MM.1S (cell line): ENCODE measurements around the gene RASSF9.

Source experiments
- DNase-seq: peaks from one replicate; pipeline ENCODE4 v3.0.0-alpha.2; 2015
- H2AFZ ChIP-seq: fragments of 300-600 bp; sonication (generic); 2 replicates; pipeline ENCODE4 v1.6.0; 2016; ENCODE audit warnings: antibody characterized with exemption, low read length
- H3F3A ChIP-seq: fragments of 300-600 bp; sonication (generic); 2 replicates; pipeline ENCODE4 v1.6.1; 2016; ENCODE audit warnings: mild to moderate bottlenecking, antibody characterized with exemption, low read length, moderate library complexity, mixed read lengths; ENCODE audit not compliant: insufficient read depth
- H3K27ac ChIP-seq: fragments of 300-600 bp; sonication (generic); 2 replicates; pipeline ENCODE4 v1.5.1; 2016; ENCODE audit warnings: mild to moderate bottlenecking, low read length
- H3K27me3 ChIP-seq: fragments of 300-600 bp; sonication (generic); replicated peaks from 2 replicates; pipeline ENCODE4 v1.6.0; 2016; ENCODE audit warnings: low read length; ENCODE audit not compliant: insufficient read depth
- H3K36me3 ChIP-seq: fragments of 300-600 bp; sonication (generic); replicated peaks from 2 replicates; pipeline ENCODE4 v1.6.1; 2016; ENCODE audit warnings: mild to moderate bottlenecking, low read length, mixed read lengths; ENCODE audit not compliant: insufficient read depth
- H3K4me1 ChIP-seq: fragments of 300-600 bp; sonication (generic); 2 replicates; pipeline ENCODE4 v1.6.1; 2016; ENCODE audit warnings: low read length, mixed read lengths
- H3K4me2 ChIP-seq: fragments of 300-600 bp; sonication (generic); 2 replicates; pipeline ENCODE4 v1.6.0; 2016; ENCODE audit warnings: low read depth, low read length
- H3K4me3 ChIP-seq: fragments of 300-600 bp; sonication (generic); 2 replicates; pipeline ENCODE4 v1.5.1; 2016; ENCODE audit warnings: low read length, mixed read lengths
- H3K79me2 ChIP-seq: fragments of 300-600 bp; sonication (generic); 2 replicates; pipeline ENCODE4 v1.6.1; 2016; ENCODE audit warnings: mixed run types, low read length, mixed read lengths
- H3K9ac ChIP-seq: fragments of 300-600 bp; sonication (generic); 2 replicates; pipeline ENCODE4 v1.6.1; 2016; ENCODE audit warnings: low read length, mixed read lengths
- H3K9me2 ChIP-seq: fragments of 300-600 bp; sonication (generic); replicated peaks from 2 replicates; pipeline ENCODE4 v1.6.1; 2016; ENCODE audit warnings: mild to moderate bottlenecking, low read length, mixed read lengths; ENCODE audit not compliant: insufficient read depth
- H3K9me3 ChIP-seq: fragments of 300-600 bp; sonication (generic); replicated peaks from 2 replicates; pipeline ENCODE4 v1.6.1; 2016; ENCODE audit warnings: mild to moderate bottlenecking, low read length, mixed read lengths; ENCODE audit not compliant: insufficient read depth
- H4K20me1 ChIP-seq: fragments of 300-600 bp; sonication (generic); 2 replicates; pipeline ENCODE4 v1.6.1; 2016; ENCODE audit warnings: mild to moderate bottlenecking, low read length, moderate library complexity, mixed read lengths; ENCODE audit not compliant: insufficient read depth
- EZH2 ChIP-seq: fragments of 300-600 bp; sonication (generic); optimal IDR thresholded peaks from 2 replicates; pipeline ENCODE3; 2017; ENCODE audit warnings: low read depth, mild to moderate bottlenecking, antibody characterized with exemption, low read length, mixed read lengths
- EZH2phosphoT487 ChIP-seq: fragments of 300-600 bp; sonication (generic); IDR thresholded peaks from 2 replicates; pipeline ENCODE4 v1.6.1; 2018; ENCODE audit warnings: antibody characterized with exemption, low read length
- TF ChIP-seq, protein P1 (sequence below): fragments of 300-600 bp; sonication (generic); IDR thresholded peaks from 2 replicates; pipeline ENCODE4 v1.5.1; 2016; ENCODE audit warnings: antibody characterized with exemption, low read length, mixed read lengths

The RASSF9 gene

DNA sequence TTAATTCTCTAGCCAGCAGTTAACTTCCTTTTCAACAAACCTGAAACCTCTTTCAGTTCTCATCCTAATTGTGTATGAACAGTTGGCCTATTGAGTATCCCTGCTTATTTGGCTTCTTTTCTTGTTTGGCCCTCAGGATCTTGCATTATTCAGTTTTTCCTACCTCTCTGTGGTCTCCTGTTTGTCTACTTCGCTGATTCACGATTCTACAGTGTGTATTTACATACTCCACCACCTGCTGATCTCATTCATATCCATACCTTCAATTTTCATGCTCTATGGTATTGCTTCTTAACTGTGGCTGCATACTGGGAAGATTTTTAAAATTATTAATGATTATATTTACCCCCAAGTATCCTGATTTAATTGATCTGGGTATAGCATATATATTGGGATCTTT lies 56.4 kb downstream of the RASSF9 start:
- Histone ChIP-seq H3K27ac (no peak overlapping the region), H3K79me2 (no peaks in the 10 kb centered on the region), H3F3A (no peaks in the 10 kb centered on the region), H3K4me1 (no peaks in the 10 kb centered on the region), H3K9me2 (no peaks in the 10 kb centered on the region), H3K4me3 (no peak overlapping the region), H4K20me1 (no peaks in the 10 kb centered on the region), H3K9me3 (no peaks in the 10 kb centered on the region), H3K9ac (no peak overlapping the region), H3K36me3 (no peaks in the 10 kb centered on the region), H3K4me2 (no peak overlapping the region), H3K27me3 (no peaks in the 10 kb centered on the region), H2AFZ (no peak overlapping the region)
- no peak for TF ChIP-seq EZH2
- TF ChIP-seq, protein P1, sequence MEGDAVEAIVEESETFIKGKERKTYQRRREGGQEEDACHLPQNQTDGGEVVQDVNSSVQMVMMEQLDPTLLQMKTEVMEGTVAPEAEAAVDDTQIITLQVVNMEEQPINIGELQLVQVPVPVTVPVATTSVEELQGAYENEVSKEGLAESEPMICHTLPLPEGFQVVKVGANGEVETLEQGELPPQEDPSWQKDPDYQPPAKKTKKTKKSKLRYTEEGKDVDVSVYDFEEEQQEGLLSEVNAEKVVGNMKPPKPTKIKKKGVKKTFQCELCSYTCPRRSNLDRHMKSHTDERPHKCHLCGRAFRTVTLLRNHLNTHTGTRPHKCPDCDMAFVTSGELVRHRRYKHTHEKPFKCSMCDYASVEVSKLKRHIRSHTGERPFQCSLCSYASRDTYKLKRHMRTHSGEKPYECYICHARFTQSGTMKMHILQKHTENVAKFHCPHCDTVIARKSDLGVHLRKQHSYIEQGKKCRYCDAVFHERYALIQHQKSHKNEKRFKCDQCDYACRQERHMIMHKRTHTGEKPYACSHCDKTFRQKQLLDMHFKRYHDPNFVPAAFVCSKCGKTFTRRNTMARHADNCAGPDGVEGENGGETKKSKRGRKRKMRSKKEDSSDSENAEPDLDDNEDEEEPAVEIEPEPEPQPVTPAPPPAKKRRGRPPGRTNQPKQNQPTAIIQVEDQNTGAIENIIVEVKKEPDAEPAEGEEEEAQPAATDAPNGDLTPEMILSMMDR, result no peak
- TF ChIP-seq EZH2phosphoT487, result no peak
- DNase-seq, result no peak

DNA sequence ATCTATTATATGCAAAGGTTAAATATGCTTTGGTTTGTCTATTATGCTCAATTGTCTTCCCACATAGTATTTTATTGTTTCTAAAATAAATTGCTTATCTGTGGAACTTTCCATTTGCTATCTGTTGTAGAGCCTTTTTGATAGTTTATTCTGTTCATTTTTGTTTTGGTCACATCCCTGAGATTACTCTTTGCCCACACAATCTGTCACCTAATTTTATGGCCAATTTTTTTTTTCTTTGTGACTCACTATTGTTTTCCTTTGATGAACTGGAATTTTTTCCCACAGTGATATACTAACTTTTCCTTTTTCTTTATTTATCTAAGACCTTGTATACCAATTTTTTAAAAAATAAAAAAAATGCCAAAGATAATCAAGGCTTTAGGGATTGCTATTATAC lies 61.1 kb downstream of the RASSF9 start:
- Histone ChIP-seq H3K79me2 (no peaks in the 10 kb centered on the region), H3K27me3 (no peaks in the 10 kb centered on the region), H3K36me3 (no peaks in the 10 kb centered on the region), H3F3A (no peaks in the 10 kb centered on the region), H3K9me3 (no peaks in the 10 kb centered on the region), H3K27ac (no peak overlapping the region), H3K9ac (no peak overlapping the region), H3K4me2 (no peak overlapping the region), H2AFZ (no peak overlapping the region), H3K9me2 (no peaks in the 10 kb centered on the region), H4K20me1 (no peaks in the 10 kb centered on the region), H3K4me1 (no peaks in the 10 kb centered on the region), H3K4me3 (no peak overlapping the region)
- no peak for DNase-seq
- TF ChIP-seq EZH2, result no peak
- no peak for TF ChIP-seq EZH2phosphoT487
- TF ChIP-seq, protein P1, result no peak

DNA sequence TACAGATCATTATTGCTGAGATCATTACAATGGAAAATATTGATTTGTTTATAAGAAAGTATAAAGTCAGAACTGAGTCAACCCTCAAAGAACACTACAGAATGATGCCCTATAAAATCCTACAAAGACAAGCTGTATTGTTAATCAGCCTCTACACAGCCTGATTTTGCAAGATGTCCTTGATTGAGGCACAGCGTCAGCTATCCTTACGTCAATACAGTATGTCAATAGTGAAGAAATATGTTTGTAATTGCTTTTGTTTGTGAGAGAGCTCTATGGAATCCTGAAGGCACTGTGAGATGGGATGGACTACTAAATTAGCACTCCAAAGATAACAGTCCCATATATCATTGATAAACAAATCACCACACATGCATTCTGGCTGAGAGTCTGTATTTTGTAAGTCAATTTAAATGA lies 70.7 kb downstream of the RASSF9 start:
- Histone ChIP-seq H3K27ac (no peak overlapping the region), H3K9me3 (no peaks in the 10 kb centered on the region), H3K4me3 (no peak overlapping the region), H3K4me2 (no peak overlapping the region), H3K79me2 (no peaks in the 10 kb centered on the region), H3F3A (no peaks in the 10 kb centered on the region), H3K36me3 (no peaks in the 10 kb centered on the region), H3K9me2 (no peaks in the 10 kb centered on the region), H2AFZ (no peak overlapping the region), H3K9ac (no peak overlapping the region), H3K27me3 (no peaks in the 10 kb centered on the region), H4K20me1 (no peaks in the 10 kb centered on the region), H3K4me1 (no peaks in the 10 kb centered on the region)
- TF ChIP-seq, protein P1, result no peak
- TF ChIP-seq EZH2phosphoT487 (no peak), EZH2 (no peak)
- no peak for DNase-seq
